NCI-H187 (cell line): Measurements from ENCODE around the gene PSMD6.

Experiments
- DNase-seq, 2 experiments: peaks; one replicate each; lab custom pipeline; 2025; lab: John Stamatoyannopoulos, UW

The PSMD6 gene

GRCh38 chr3:64008487-64009351 lies 14.6 kb downstream of the PSMD6 start:
- no peak for DNase-seq

DNA sequence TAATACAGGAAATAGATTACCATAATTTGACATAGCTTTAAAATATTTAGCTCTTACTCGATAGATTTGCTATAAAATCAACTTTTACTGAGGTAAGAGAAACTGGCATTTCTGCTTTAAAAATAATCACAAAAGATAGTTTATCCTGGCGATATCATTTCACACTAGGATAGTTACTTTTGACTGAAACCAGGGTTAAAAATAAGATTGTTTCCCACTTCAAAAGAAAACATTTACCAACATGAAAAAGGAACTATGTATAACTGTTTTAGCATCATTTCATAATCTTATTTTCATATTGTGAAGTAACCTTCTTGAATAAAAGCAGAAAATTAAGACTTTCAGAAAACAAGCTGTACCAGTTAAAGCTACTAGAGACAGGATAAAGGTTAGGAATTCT lies 15.3 kb downstream of the PSMD6 start:
- no peak for DNase-seq

DNA sequence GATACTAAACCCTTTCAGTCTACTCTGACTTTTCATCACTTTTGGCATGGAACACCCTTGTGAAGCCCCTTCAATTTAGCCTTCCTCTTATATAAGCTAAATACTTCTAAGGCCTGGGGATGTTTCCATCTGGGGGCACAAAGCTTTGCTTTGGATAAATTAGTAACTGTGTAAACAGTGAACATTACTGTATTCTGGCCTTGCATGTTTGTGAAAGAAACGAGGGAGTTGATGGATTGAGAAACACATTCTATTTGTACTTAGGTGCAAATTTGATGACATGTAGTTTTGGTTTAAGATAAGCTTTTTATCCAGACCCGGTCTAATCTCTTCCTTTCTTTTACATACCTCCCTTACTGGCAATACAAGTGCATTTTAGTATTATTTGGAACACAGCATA lies 19.7 kb downstream of the PSMD6 start:
- DNase-seq: no peak

DNA sequence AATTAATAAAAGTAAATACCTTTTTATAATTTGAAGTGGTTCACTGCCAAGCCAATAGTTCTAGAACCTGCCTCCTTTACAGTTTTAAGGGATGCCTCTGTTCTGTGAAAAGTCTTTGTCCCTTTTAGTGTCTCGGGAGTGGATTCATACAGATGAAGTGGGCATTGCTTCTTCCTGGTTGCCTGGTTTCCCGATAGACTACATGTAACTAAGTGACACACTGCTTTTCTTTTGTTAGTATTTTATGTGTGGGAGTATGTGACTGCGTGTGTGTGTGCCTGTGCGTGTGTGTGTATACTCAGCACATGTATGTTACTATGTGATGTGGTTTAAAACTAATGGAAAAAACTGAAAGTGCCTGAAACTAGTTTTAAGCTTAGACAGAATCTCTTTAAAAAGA lies 21.1 kb downstream of the PSMD6 start:
- DNase-seq: no peak

- no peak for DNase-seq
Observed at GRCh38 chr3:64000453-64001055, 22.7 kb downstream of the PSMD6 start.

DNA sequence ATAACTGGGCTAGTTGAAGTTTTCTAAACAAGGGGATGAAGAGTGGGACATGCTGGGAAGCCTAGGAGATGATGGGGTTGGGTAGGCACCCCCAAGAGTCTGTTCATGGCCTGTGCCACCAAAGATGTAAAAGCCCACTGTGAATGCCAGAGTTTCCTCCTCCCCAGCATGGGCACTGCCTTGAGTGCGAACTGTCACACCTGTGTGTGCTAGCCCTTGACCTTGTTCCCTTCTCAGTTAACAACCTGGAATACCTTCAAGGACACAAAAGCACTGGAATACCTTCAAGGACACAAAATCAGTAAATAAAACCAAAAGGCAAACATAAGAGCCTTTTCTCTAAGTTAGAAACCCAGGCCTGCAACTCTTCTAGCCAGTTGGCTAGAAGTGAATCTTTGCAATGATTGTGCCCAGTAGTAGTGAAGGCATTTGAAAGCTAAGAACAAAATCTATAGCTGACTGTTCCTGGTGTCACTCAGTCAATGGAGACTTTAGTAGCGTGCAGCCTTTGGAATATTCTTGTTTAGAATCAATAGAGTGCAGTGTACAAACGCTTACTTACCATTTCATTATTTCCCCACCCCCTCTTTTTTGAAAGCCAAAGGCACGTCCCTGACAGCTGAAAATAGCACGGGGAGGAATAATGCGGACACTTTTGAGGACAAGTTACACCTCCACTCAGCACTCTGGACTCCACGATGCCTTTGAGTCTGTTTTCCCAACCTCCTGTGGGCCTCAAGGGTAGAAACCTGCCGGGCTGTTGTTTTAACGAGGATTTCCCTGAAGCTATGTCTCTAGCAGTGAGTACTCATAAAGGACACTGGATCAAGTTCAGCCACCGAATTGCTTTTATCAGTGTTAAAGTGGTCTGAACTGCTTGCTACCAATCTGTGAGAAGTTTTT lies 24.2 kb downstream of the PSMD6 start:
- DNase-seq: no peak

GRCh38 chr3:63995086-63995485 lies 28.2 kb downstream of the PSMD6 start:
- DNase-seq: no peak

DNA sequence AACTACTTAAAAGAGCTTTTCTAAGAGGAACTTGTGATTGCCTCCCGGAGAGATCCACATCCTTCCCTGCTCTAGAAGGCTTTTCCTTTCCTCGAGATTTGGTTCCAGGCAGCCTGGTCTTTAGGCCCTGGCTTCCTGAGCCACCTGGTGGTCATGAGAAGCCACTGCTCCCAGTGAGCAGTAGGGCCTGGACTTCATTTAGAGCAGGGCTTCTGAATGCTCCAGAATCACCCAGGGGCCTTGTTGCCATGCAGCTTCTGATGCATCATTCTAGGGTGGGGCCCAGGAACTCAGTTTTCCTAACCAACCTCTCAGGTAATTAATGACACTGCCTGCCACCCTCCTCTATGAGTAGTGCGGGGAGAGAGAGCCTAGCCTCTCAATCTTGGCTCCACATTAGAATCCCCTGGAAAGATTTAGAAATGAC lies 29.6 kb downstream of the PSMD6 start:
- DNase-seq: no peak

- DNase-seq: no peak
Observed at GRCh38 chr3:63992516-63993209, 30.6 kb downstream of the PSMD6 start.

DNA sequence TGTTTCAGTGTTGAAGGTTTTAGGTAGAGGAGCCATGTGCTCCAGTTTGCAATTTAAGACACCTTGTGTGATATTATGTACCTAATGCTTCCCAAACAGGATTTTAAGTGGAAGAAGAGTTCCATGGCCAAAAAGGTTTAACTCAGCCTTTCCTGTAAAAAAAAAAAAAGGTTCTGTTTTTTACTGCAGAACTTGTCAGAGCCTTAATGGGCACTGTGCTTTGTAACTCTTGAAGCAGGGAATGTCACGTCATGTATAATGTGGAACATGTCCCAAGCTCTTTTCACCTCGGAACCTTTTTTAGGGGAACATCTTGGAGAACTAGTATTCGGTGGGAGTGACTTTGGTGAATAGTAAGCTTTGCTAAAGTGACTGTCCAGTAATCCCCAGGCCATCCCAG lies 31.6 kb downstream of the PSMD6 start:
- no peak for DNase-seq

GRCh38 chr3:63990733-63991132 lies 32.6 kb downstream of the PSMD6 start:
- DNase-seq: no peak

DNA sequence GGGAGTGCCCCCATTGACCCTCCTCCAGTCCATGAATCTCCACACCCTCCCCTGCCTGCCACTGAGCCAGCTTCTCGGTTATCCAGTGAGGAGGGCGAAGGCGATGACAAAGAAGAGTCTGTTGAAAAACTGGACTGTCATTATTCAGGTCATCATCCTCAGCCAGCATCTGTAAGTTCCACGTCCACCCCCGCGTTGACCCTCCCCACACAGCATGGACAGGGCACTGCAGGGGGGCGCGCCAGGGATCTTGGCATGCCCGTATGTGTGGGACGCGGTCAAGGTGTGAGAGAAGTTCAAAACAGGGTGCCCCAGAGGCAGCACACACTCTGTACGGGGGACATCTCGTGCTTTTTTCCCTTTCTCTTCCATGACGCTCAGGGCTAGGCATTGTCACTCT lies 33.1 kb downstream of the PSMD6 start:
- DNase-seq: no peak

GRCh38 chr3:63988943-63989342 lies 34.4 kb downstream of the PSMD6 start:
- DNase-seq: no peak

DNA sequence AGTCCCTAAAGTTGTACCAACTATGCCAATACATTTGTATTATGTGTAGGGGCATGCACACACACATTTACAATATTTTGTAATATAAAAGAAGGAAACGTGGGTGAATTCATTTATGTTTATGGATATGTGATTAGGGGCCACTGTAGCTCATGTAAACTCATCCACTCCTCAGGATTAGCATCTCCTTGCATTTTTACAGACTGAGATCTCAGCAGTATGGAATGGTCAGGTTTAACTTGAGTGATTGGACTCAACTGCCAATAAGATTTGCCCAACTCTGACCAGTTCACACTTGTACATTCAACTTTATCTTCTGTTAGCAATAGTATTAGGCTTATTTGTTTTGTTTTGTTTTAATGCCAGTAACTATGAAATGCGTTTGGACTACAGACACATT lies 36.5 kb downstream of the PSMD6 start:
- no peak for DNase-seq

GRCh38 chr3:63986146-63986545 lies 37.1 kb downstream of the PSMD6 start:
- no peak for DNase-seq

DNA sequence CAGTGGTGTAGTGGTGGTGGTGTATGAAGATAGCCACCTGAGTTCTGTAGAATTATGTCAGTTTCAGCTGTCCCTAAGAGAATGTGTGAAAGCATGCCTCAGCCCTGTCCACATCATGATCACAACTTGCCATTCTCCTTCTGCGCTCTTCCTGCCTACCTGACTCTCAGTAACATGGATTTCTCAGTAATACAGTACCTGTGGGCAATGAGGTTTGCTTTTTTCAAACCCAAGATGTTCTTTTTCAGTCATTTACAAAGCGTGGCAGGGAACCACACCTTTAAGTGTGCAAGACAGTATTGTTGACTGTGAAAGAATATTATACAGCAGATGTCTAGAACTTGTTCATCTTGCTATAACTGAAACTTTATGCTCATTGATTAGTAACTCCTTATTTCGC lies 38.9 kb downstream of the PSMD6 start:
- no peak for DNase-seq

DNA sequence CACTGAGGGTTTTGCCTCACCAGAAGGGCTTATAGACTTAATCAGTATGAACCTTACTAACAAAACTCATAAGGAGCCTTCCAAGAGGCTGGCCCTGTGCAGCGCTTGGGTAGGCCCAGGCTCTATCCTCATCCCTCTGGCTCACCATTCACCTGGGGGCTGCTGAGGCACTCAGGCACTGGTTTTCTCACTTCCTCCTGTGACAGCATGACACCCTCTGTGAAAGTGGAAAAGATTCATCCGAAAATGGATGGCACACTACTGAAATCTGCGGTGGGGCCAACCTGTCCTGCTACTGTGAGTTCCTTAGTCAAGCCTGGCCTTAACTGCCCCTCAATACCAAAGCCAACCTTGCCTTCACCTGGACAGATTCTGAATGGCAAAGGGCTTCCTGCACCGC lies 41.3 kb downstream of the PSMD6 start:
- no peak for DNase-seq

- no peak for DNase-seq
Observed at GRCh38 chr3:63980830-63981498, 42.3 kb downstream of the PSMD6 start.

- no peak for DNase-seq
Observed at GRCh38 chr3:63980019-63980418, 43.3 kb downstream of the PSMD6 start.

- DNase-seq: no peak
Observed at GRCh38 chr3:63979093-63979885, 44.0 kb downstream of the PSMD6 start.

DNA sequence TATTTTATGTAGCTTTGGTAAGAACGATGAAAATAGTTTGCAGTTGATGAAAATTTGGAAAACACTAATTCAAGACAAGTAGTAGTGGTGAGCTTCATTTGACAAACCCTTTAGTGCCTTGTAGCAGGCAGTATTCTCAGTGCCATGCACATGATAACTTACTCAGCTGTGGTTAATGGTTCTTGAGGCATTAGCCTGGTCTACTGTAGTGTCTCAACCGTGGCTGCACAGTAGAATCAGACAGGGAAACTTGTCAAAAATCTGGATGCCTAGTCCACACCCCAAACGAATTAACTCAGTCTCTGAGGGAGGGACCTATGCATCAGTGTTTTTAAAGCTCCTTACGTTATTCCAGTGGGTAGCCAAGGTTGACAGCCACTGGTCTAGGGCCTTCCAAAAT lies 45.4 kb downstream of the PSMD6 start:
- DNase-seq: no peak
